Osteocyte (in vitro differentiated cells): Measurements from ENCODE around the gene KRT80. TPM values are rescaled to one million over a fixed set of nuclear protein-coding genes. Genes with fewer than 3 reads are reported as not detected.

Experiments used
- DNase-seq: peaks from one replicate; pipeline ENCODE4 v3.0.0; 2021; ENCODE audit warnings: mixed read lengths; ENCODE audit not compliant: unreplicated experiment; ENCODE audit errors: extremely low spot score
- H3K27ac Mint-ChIP-seq: one replicate; pipeline ENCODE4 v1.8.0; 2021; ENCODE audit warnings: mild to moderate bottlenecking, mixed read lengths; ENCODE audit not compliant: unreplicated experiment
- H3K27me3 Mint-ChIP-seq: one replicate; pipeline ENCODE4 v1.8.0; 2021; ENCODE audit warnings: mixed read lengths; ENCODE audit not compliant: unreplicated experiment
- H3K36me3 Mint-ChIP-seq: one replicate; pipeline ENCODE4 v1.8.0; 2021; ENCODE audit warnings: mixed read lengths; ENCODE audit not compliant: unreplicated experiment
- H3K4me1 Mint-ChIP-seq: one replicate; pipeline ENCODE4 v1.8.0; 2021; ENCODE audit warnings: mixed read lengths; ENCODE audit not compliant: unreplicated experiment
- H3K4me3 Mint-ChIP-seq: one replicate; pipeline ENCODE4 v1.8.0; 2021; ENCODE audit warnings: mild to moderate bottlenecking, moderate library complexity, mixed read lengths; ENCODE audit not compliant: unreplicated experiment
- H3K9me3 Mint-ChIP-seq: one replicate; pipeline ENCODE4 v1.8.0; 2021; ENCODE audit warnings: mixed read lengths; ENCODE audit not compliant: unreplicated experiment
- total RNA-seq: library from RNA; stranded (reverse); gene quantifications from 2 replicates; pipeline ENCODE4 v1.2.1, GENCODE V29; 2021
- TF ChIP-seq, protein P1 (sequence below): fragments of 200-600 bp; sonication (generic); IDR thresholded peaks from 2 replicates; pipeline ENCODE4 v1.5.0; 2021; ENCODE audit warnings: antibody characterized with exemption, mild to moderate bottlenecking, moderate library complexity

KRT80 gene
- total RNA-seq, 1 donor from 2014 or later: 9.9 TPM

DNA sequence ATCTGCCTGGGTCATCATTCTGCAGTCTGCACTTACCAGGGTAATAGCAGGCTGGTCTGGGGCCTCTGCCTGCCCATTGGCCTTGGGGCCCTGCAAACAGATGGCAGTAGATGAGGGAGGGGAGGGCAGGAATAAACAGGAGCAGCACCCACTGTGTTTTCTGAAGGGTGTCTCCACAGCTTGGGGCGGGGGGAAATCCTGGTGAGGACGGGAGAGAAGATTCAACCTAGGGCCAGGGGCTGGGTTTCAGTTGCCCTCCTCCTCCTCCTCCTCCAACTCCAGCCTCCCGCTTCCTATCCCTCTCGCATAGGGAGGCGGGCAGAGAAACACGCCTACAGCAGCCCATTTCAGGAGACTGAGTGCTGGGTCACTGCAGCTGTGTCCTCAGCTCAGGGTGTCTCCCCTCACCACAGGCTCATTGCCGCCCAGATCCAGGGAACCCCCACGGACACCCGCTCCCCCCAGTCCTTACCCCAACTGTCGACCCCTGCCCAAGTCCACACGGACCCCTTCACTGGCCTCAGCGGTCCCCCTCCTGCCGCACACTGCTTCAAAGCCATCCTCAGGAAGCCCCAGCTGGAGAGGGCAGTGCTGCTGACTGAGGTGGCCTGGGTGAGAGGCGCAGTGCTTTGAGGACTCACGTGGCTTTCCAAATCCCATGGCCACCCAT, 9.1 kb upstream of the KRT80 start:
- no peak for DNase-seq
- H3K36me3 Mint-ChIP-seq: no peaks in the 10 kb centered on the region
- no peaks in the 10 kb centered on the region for H3K27me3 Mint-ChIP-seq
- no peak overlapping the region for H3K4me3 Mint-ChIP-seq
- peaks cover 57% of the 10 kb centered on the region for H3K4me1 Mint-ChIP-seq
- H3K9me3 Mint-ChIP-seq: no peaks in the 10 kb centered on the region
- peak overlapping the region; percentile 52 for H3K27ac Mint-ChIP-seq
- TF ChIP-seq, protein P1, sequence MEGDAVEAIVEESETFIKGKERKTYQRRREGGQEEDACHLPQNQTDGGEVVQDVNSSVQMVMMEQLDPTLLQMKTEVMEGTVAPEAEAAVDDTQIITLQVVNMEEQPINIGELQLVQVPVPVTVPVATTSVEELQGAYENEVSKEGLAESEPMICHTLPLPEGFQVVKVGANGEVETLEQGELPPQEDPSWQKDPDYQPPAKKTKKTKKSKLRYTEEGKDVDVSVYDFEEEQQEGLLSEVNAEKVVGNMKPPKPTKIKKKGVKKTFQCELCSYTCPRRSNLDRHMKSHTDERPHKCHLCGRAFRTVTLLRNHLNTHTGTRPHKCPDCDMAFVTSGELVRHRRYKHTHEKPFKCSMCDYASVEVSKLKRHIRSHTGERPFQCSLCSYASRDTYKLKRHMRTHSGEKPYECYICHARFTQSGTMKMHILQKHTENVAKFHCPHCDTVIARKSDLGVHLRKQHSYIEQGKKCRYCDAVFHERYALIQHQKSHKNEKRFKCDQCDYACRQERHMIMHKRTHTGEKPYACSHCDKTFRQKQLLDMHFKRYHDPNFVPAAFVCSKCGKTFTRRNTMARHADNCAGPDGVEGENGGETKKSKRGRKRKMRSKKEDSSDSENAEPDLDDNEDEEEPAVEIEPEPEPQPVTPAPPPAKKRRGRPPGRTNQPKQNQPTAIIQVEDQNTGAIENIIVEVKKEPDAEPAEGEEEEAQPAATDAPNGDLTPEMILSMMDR: no peak

DNA sequence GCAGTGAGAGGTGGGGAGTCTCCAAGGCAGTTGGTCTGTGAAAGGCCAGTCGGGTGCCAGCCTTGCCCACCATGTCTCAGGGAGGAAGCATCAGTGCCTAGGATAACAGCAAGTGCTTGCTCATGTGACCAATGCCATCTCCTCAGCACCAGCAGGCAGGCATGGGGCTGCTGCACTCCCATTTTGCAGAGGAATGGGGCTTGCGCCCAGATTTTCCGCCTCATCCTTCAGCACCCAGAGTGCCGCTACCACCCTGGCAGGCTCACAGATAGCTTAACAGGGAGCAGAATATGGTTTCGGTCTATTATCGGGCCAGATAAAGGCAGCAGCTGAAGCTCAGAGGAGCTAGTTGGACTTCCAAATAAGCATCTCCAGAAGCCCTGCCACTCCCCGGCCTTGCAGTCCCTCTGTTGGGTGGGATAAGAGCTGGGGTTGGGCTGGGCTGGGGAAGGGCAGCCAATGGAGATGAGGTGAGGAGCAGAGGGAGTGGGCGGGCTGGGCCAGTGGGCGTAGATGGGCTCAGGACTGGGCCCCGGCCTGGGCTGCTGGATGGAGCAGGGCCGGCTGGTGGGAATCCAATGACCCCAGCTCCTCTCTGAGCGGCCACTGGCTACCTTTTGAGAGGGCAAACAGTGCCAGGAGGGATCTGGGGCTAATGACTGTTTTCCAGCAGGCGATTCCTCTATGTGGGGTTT, 8.4 kb upstream of the KRT80 start:
- Mint-ChIP-seq H3K27me3 (no peaks in the 10 kb centered on the region), H3K4me1 (peaks cover 56% of the 10 kb centered on the region), H3K27ac (no peak overlapping the region), H3K4me3 (no peak overlapping the region), H3K9me3 (no peaks in the 10 kb centered on the region), H3K36me3 (no peaks in the 10 kb centered on the region)
- TF ChIP-seq, protein P1: no peak
- DNase-seq: no peak

DNA sequence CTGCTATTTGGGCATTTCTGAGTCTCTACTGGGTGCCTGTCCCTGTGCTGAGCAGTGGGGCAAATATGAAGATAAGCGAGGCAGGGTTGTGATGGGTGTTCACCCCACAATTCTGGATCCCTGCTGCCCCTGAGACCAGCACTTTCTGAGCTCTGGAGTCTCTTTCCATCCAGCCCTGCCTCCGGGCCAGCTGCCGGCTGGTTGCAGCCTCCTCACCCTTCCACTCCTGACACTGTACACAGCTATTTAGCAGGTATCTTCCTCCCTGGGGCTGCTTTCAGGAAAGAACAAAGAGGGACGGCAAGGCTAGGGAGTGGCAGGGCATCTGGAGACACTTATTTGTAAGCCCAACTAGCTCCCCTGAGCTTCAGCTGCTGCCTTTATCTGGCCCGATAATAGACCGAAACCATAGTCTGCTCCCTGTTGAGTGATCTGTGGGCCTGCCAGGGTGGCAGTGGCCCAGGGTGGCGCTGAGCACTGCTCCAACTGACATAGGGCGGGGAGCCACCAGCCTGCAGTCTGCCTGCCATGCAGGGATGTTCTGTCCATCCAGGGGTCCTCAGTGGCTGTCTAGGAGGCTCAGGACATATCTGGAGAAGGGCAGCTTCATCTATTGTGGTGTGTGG, 7.6 kb upstream of the KRT80 start:
- Mint-ChIP-seq H3K27ac (peak overlapping the region; percentile 6), H3K4me3 (no peak overlapping the region), H3K36me3 (no peaks in the 10 kb centered on the region), H3K27me3 (no peaks in the 10 kb centered on the region), H3K4me1 (peaks cover 60% of the 10 kb centered on the region), H3K9me3 (no peaks in the 10 kb centered on the region)
- no peak for DNase-seq
- TF ChIP-seq, protein P1: no peak

DNA sequence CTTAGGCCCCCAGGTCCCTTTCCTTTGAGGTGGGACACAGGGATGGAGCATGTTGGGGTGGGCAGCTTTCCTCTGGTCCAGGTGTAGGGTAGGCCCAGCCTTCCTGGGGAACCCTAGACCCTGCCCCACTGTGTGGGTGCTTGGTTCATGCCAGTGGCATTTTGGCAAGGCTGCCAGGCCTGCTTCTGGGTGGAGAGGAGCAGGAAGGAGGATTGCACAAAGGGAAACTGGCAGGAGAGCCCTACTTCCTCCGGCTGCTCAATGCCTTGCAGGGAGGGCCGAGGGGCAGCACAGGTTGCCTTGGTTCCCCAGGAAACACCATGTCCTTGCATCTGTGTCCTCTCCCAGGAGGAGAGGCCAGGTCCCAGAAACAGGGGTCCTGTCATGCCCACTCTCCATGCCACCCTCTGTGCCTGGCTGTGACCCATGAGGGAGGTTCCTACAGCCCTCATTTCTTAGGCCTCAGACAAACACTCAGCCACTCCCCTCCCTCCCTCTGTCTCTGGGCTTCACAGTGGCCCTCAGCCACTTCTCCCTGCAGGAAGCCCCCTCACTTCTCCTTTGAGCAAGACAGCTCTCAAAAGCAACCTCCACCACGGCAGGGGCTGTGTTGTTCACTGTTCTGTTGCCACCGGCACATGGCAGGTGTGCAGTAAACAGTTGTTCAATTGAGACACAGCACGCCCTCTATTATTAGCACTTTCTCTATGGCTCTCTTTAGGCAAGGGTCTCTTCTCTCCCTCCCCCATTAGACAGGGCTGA, 6.8 kb upstream of the KRT80 start:
- H3K27ac Mint-ChIP-seq: peak overlapping the region; percentile 6
- no peaks in the 10 kb centered on the region for H3K36me3 Mint-ChIP-seq
- no peak for DNase-seq
- no peaks in the 10 kb centered on the region for H3K9me3 Mint-ChIP-seq
- H3K4me3 Mint-ChIP-seq: no peak overlapping the region
- peaks cover 60% of the 10 kb centered on the region for H3K4me1 Mint-ChIP-seq
- TF ChIP-seq, protein P1: no peak
- no peaks in the 10 kb centered on the region for H3K27me3 Mint-ChIP-seq
